ENCODE results near the gene DBF4. TPM values are rescaled to one million over a fixed set of nuclear protein-coding genes. Genes with fewer than 3 reads are reported as not detected.

The DBF4 gene
- 25.6 and 53.3 TPM in 2 replicates for total RNA-seq

GRCh38 chr7:87876040-87876868 lies at the start of gene DBF4, which contains the start of gene SLC25A40:
Gene DBF4, plus strand, starts transcription at chr7:87876493. Its CDS starts 240 bp downstream, at chr7:87876733.
Gene SLC25A40, minus strand, starts transcription at chr7:87876360. Its CDS starts 17,633 bp downstream, at chr7:87858727.

GRCh38 chr7:87933953-87934698 lies 57.8 kb downstream of the DBF4 start, which contains the start of gene ADAM22:
Gene ADAM22, plus strand, starts transcription at chr7:87934251. Its CDS starts 215 bp downstream, at chr7:87934466.

Other genes starting within 250 kb of the DBF4 start
- 0.16 and 0.61 TPM in 2 replicates for gene RUNDC3B, start 248.1 kb upstream of the DBF4 start, total RNA-seq
- gene SLC25A40, start 133 bp upstream of the DBF4 start, total RNA-seq = 6.2 and 20.8 TPM in 2 replicates
- not detected in 2 replicates for gene ADAM22, start 57.8 kb downstream of the DBF4 start, total RNA-seq